GM23338 (cell line): ENCODE results near the gene ANKRD1.
"Not testable (repeated sequence)": the region's sequence is repeated elsewhere in the genome, so short reads cannot be mapped to it uniquely, and the experiment has no call there.

Experiments used
- CTCF ChIP-seq, 2 experiments: fragments of 200-600 bp in 1 of 2; sonication (generic) in 1 of 2; conservative IDR thresholded peaks; 2 replicates each; pipeline versions ENCODE4 v1.5.1 to v1.6.1; 2016 to 2017; ENCODE audit warnings: antibody characterized with exemption in 2 of 2, low read depth in 2 of 2, mild to moderate bottlenecking in 2 of 2, moderate library complexity in 1 of 2
- EZH2 ChIP-seq: fragments of 200-600 bp; sonication (generic); IDR thresholded peaks from one replicate; pipeline ENCODE4 v1.8.0; 2017; ENCODE audit warnings: antibody characterized with exemption, mild to moderate bottlenecking, low read depth; ENCODE audit not compliant: unreplicated experiment
- EZH2phosphoT487 ChIP-seq: fragments of 200-600 bp; sonication (generic); IDR thresholded peaks from one replicate; pipeline ENCODE4 v1.8.1; 2018; ENCODE audit warnings: antibody characterized with exemption; ENCODE audit not compliant: unreplicated experiment
- JUNB ChIP-seq: IDR thresholded peaks from one replicate; pipeline ENCODE4 v1.6.1; 2016; ENCODE audit warnings: antibody characterized with exemption; ENCODE audit not compliant: unreplicated experiment
- NANOG ChIP-seq: IDR thresholded peaks from 2 replicates; pipeline ENCODE4 v1.6.1; 2016; ENCODE audit warnings: antibody characterized with exemption, borderline replicate concordance
- POLR2AphosphoS5 ChIP-seq: IDR thresholded peaks from 2 replicates; pipeline ENCODE4 v1.6.1; 2016; ENCODE audit warnings: antibody characterized with exemption, low read depth
- REST ChIP-seq: IDR thresholded peaks from one replicate; pipeline ENCODE4 v1.6.1; 2018; ENCODE audit warnings: antibody characterized with exemption; ENCODE audit not compliant: unreplicated experiment

- not testable (repeated sequence) for TF ChIP-seq CTCF (conservative IDR thresholded peaks at IDR 0.05; ENCODE audit: low read depth in 2 of 2); POLR2AphosphoS5; REST; EZH2; EZH2phosphoT487; JUNB; NANOG
Observed at GRCh38 chr10:90896916-90897315, 24.0 kb downstream of the ANKRD1 start.
